IMR-90 (cell line): Measurements from ENCODE around the gene HORMAD1. TPM values are rescaled to one million over a fixed set of nuclear protein-coding genes. Genes with fewer than 3 reads are reported as not detected.

Experiments used
- ATAC-seq: fragments of 200-7000 bp; cut with Tn5 transposase; 2 replicates; pipeline ENCODE4 v1.9.1; 2020; ENCODE audit warnings: low read depth, mild to moderate bottlenecking, moderate library complexity
- BruUV-seq: library from RNA; stranded (reverse); fragments of 400-500 nt; replicated peaks from 2 replicates; lab custom pipeline; 2021; lab: Mats Ljungman, UMichigan
- CTCF ChIA-PET: fragments of 300-600 bp; formaldehyde crosslinking; extraction: SDS; loops from one replicate; lab custom pipeline; 2021; ENCODE audit warnings: antibody characterized with exemption; lab: Yijun Ruan, JAX
- POLR2A ChIA-PET: fragments of 300-600 bp; sonication (Branson Sonifier 250); formaldehyde crosslinking; loops from one replicate; lab custom pipeline; 2022; ENCODE audit warnings: antibody characterized with exemption; ENCODE audit not compliant: unreplicated experiment; lab: Charles Lee
- DNase-seq: peaks from one replicate; pipeline ENCODE4 v3.0.0; 2013
- H2AFZ ChIP-seq: replicated peaks from 2 replicates; pipeline ENCODE3; 2013; ENCODE audit warnings: low read length, mild to moderate bottlenecking; ENCODE audit not compliant: poor library complexity
- H2AK5ac ChIP-seq: 2 replicates; pipeline ENCODE4 v1.6.1; 2013; ENCODE audit warnings: low read depth, low read length, inconsistent platforms
- H2AK9ac ChIP-seq: replicated peaks from 2 replicates; pipeline ENCODE3; 2013; ENCODE audit warnings: mild to moderate bottlenecking, low read depth, low read length, moderate library complexity; ENCODE audit not compliant: poor library complexity
- H2BK120ac ChIP-seq: 2 replicates; pipeline ENCODE4 v1.6.1; 2013; ENCODE audit warnings: low read depth, low read length, inconsistent platforms
- H2BK15ac ChIP-seq: 3 replicates; pipeline ENCODE4 v1.6.1; 2013; ENCODE audit warnings: low read depth, low read length, inconsistent platforms
- H2BK20ac ChIP-seq: 2 replicates; pipeline ENCODE4 v1.6.1; 2013; ENCODE audit warnings: low read depth, mild to moderate bottlenecking, inconsistent platforms, low read length, moderate library complexity
- H2BK5ac ChIP-seq: 2 replicates; pipeline ENCODE4 v1.6.1; 2013; ENCODE audit warnings: mild to moderate bottlenecking, low read depth, low read length, inconsistent platforms; ENCODE audit not compliant: poor library complexity, severe bottlenecking
- H3K14ac ChIP-seq: replicated peaks from 2 replicates; pipeline ENCODE4 v1.6.1; 2013; ENCODE audit warnings: low read depth, low read length, inconsistent platforms
- H3K18ac ChIP-seq: 2 replicates; pipeline ENCODE4 v1.6.1; 2013; ENCODE audit warnings: low read depth, low read length, control low read depth
- H3K23ac ChIP-seq: 2 replicates; pipeline ENCODE4 v1.6.1; 2013; ENCODE audit warnings: low read depth, low read length, inconsistent platforms
- H3K27ac ChIP-seq: 2 replicates; pipeline ENCODE4 v1.5.1; 2013; ENCODE audit warnings: mild to moderate bottlenecking, control low read depth, low read length; ENCODE audit not compliant: insufficient read depth
- H3K27me3 ChIP-seq: 2 replicates; pipeline ENCODE4 v1.6.1; 2013; ENCODE audit warnings: low read length; ENCODE audit not compliant: control insufficient read depth, insufficient read depth
- H3K36me3 ChIP-seq: 2 replicates; pipeline ENCODE4 v1.6.1; 2013; ENCODE audit warnings: low read length, mixed read lengths; ENCODE audit not compliant: control insufficient read depth, insufficient read depth
- H3K4ac ChIP-seq: 2 replicates; pipeline ENCODE4 v1.6.1; 2013; ENCODE audit warnings: low read depth, low read length, inconsistent platforms
- H3K4me1 ChIP-seq: 2 replicates; pipeline ENCODE4 v1.6.1; 2013; ENCODE audit warnings: low read length, mixed read lengths; ENCODE audit not compliant: control insufficient read depth, insufficient read depth
- H3K4me2 ChIP-seq: 2 replicates; pipeline ENCODE4 v1.6.1; 2013; ENCODE audit warnings: low read depth, mild to moderate bottlenecking, control low read depth, low read length, moderate library complexity
- H3K4me3 ChIP-seq: 2 replicates; pipeline ENCODE4 v1.5.1; 2013; ENCODE audit warnings: low read depth, mild to moderate bottlenecking, control low read depth, low read length, moderate library complexity; ENCODE audit not compliant: insufficient read depth
- H3K56ac ChIP-seq: 2 replicates; pipeline ENCODE4 v1.6.1; 2013; ENCODE audit warnings: low read length, inconsistent platforms; ENCODE audit not compliant: insufficient read depth; ENCODE audit errors: extremely low read depth
- H3K79me1 ChIP-seq, 2 experiments: 2 replicates each; pipeline ENCODE4 v1.6.1; 2013; ENCODE audit warnings: low read length in 2 of 2, inconsistent platforms in 1 of 2, low read depth in 1 of 2
- H3K9ac ChIP-seq: 2 replicates; pipeline ENCODE4 v1.6.1; 2013; ENCODE audit warnings: low read depth, low read length, control low read depth
- H3K9me1 ChIP-seq: 2 replicates; pipeline ENCODE4 v1.6.1; 2013; ENCODE audit warnings: low read length, inconsistent platforms; ENCODE audit not compliant: insufficient read depth
- H3K9me3 ChIP-seq: 2 replicates; pipeline ENCODE4 v1.6.1; 2013; ENCODE audit warnings: low read length; ENCODE audit not compliant: control insufficient read depth, insufficient read depth
- H4K20me1 ChIP-seq: 2 replicates; pipeline ENCODE4 v1.6.1; 2013; ENCODE audit warnings: low read length, inconsistent platforms; ENCODE audit not compliant: insufficient read depth
- H4K5ac ChIP-seq: 2 replicates; pipeline ENCODE4 v1.6.1; 2013; ENCODE audit warnings: mild to moderate bottlenecking, low read depth, low read length, control low read depth
- H4K8ac ChIP-seq, 2 experiments: 2 replicates each; pipeline ENCODE4 v1.6.1; 2013; ENCODE audit warnings: low read depth in 2 of 2, low read length in 2 of 2, control low read depth in 1 of 2, inconsistent platforms in 1 of 2
- H4K91ac ChIP-seq: 2 replicates; pipeline ENCODE4 v1.6.1; 2013; ENCODE audit warnings: low read depth, low read length, inconsistent platforms; ENCODE audit not compliant: insufficient read depth
- BHLHE40 ChIP-seq: fragments of 150-350 bp; IDR thresholded peaks from 2 replicates; pipeline ENCODE4 v1.6.1; 2016; ENCODE audit warnings: mild to moderate bottlenecking, low read depth, low read length
- CEBPB ChIP-seq: IDR thresholded peaks from 2 replicates; pipeline ENCODE4 v1.6.1; 2012; ENCODE audit warnings: low read depth, low read length, improper control_type of control experiment
- CHD1 ChIP-seq: IDR thresholded peaks from 2 replicates; pipeline ENCODE4 v1.6.1; 2012; ENCODE audit warnings: low read depth, low read length, improper control_type of control experiment
- FOS ChIP-seq: fragments of 150-350 bp; IDR thresholded peaks from 2 replicates; pipeline ENCODE4 v1.6.1; 2016; ENCODE audit warnings: low read depth, low read length
- MAFK ChIP-seq: IDR thresholded peaks from 2 replicates; pipeline ENCODE4 v1.6.1; 2012; ENCODE audit warnings: low read depth, low read length, improper control_type of control experiment
- MAZ ChIP-seq: IDR thresholded peaks from 2 replicates; pipeline ENCODE4 v1.6.1; 2012; ENCODE audit warnings: low read depth, mild to moderate bottlenecking, low read length, improper control_type of control experiment, moderate library complexity, borderline replicate concordance
- MXI1 ChIP-seq: IDR thresholded peaks from 2 replicates; pipeline ENCODE4 v1.6.1; 2012; ENCODE audit warnings: low read depth, mild to moderate bottlenecking, low read length, moderate library complexity, borderline replicate concordance
- NFE2L2 ChIP-seq: fragments of 150-350 bp; IDR thresholded peaks from 2 replicates; pipeline ENCODE4 v1.6.1; 2016; ENCODE audit warnings: low read depth, mild to moderate bottlenecking, low read length
- POLR2A ChIP-seq: IDR thresholded peaks from 2 replicates; pipeline ENCODE4 v1.6.1; 2012; ENCODE audit warnings: mild to moderate bottlenecking, low read depth, low read length
- RAD21 ChIP-seq: IDR thresholded peaks from 2 replicates; pipeline ENCODE4 v1.6.1; 2012; ENCODE audit warnings: low read length, improper control_type of control experiment
- RCOR1 ChIP-seq: IDR thresholded peaks from 2 replicates; pipeline ENCODE4 v1.6.1; 2012; ENCODE audit warnings: mild to moderate bottlenecking, low read length, improper control_type of control experiment; ENCODE audit not compliant: insufficient replicate concordance
- RFX5 ChIP-seq: IDR thresholded peaks from 2 replicates; pipeline ENCODE4 v1.8.0; 2012; ENCODE audit warnings: low read depth, mild to moderate bottlenecking, low read length, moderate library complexity
- WGBS, 2 experiments: methylation state at CpG; one replicate each; pipeline versions ENCODE4 v1.1.5 to v1.1.7; 2013; ENCODE audit warnings: missing lambda C conversion rate in 2 of 2; ENCODE audit not compliant: insufficient read length in 1 of 2; ENCODE audit errors: extremely low coverage in 2 of 2; 5-methylcytosine and 5-hydroxymethylcytosine counted together
- dilution Hi-C: fragments of 300-500 bp; cut with HindIII; formaldehyde crosslinking; loops from one replicate; pipeline ENCODE4 v1.14.3; 2018; ENCODE audit warnings: low sequenced_read_pairs; ENCODE audit not compliant: unreplicated experiment
- in situ Hi-C: fragments of 300-500 bp; cut with MboI; formaldehyde crosslinking; loops from 3 replicates; pipeline ENCODE4 v1.14.3; 2019; ENCODE audit warnings: low sequenced_read_pairs, inconsistent platforms, mixed read lengths
- intact Hi-C: fragments of 100-400 bp; cut with micrococcal nuclease; formaldehyde crosslinking; loops from 2 replicates; pipeline ENCODE4 v1.10.0; 2022
- polyA plus RNA-seq, 3 experiments: library from polyadenylated mRNA; depleted of rRNA; stranded (reverse); fragments of >200 nt; gene quantifications; 2 replicates each; pipeline ENCODE4 v1.2.3, GENCODE V29; 2012; ENCODE audit warnings: low replicate concordance in 1 of 3
- total RNA-seq: library from RNA; depleted of rRNA; stranded (reverse); fragments of >200 nt; gene quantifications from 2 replicates; pipeline ENCODE4 v1.2.3, GENCODE V29; 2012
- TF ChIP-seq, protein P1 (sequence below): fragments of 150-350 bp; IDR thresholded peaks from 2 replicates; pipeline ENCODE4 v1.6.1; 2017; ENCODE audit warnings: mild to moderate bottlenecking, antibody characterized with exemption, low read length, low read depth
- TF ChIP-seq, protein P2 (sequence below): fragments of 150-350 bp; IDR thresholded peaks from 2 replicates; pipeline ENCODE4 v1.6.1; 2016; ENCODE audit warnings: low read depth, mild to moderate bottlenecking, low read length, moderate library complexity, borderline replicate concordance
- TF ChIP-seq, protein P3 (sequence below): conservative IDR thresholded peaks from 2 replicates; pipeline ENCODE4 v1.5.1; 2012; ENCODE audit warnings: mild to moderate bottlenecking, low read depth, low read length, improper control_type of control experiment

HORMAD1 gene
- total and polyA plus RNA-seq, 2 of the 4 experiments (the other 2 are of a cell fraction): not detected

DNA sequence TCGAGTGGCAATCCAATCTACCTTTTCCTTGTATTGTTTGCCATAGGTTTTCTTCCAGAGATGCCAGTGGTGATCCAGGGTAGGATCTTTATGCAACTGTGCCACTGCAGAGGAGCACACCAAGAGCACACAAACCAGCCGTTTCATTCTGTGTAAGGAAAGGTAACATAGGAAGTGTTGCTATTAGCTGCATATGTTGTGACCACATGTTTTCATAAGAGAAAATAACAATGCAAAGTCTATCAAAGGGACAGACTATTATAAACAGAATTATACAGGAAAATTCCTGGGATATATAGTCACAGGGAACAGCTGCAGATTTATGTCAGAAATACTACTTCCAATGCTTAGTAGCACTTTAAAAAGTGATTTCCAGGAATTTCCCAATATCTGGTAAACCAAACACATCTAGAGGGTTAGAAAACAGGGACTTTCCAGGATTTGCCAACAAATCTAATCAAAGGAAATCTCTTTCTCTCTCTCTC, 44.0 kb upstream of the HORMAD1 start:
- H2BK20ac ChIP-seq: peak overlapping the region; percentile 45; the same call in 1 of the 2 replicates
- H3K27ac ChIP-seq: peak overlapping the region; percentile 9; the same call in 1 of the 2 replicates
- H4K91ac ChIP-seq: no peak overlapping the region
- H2AK9ac ChIP-seq: no peak overlapping the region
- no peak overlapping the region for H2AK5ac ChIP-seq
- no peak overlapping the region for H3K9ac ChIP-seq
- H4K5ac ChIP-seq: peak overlapping the region; percentile 4; the same call in 1 of the 2 replicates
- ATAC-seq (peak; percentile 89), DNase-seq (peak; percentile 97)
- H2AFZ ChIP-seq: no peak overlapping the region
- H3K14ac ChIP-seq: no peak overlapping the region; the same call in 1 of the 2 replicates
- peak overlapping the region; percentile 17; the same call in 1 of the 2 replicates for H3K4ac ChIP-seq
- H3K27me3 ChIP-seq: no peaks in the 10 kb centered on the region
- WGBS, 2 experiments: no CpG with 5 or more reads among the region's 2 CpGs
- no peaks in the 10 kb centered on the region for H3K36me3 ChIP-seq
- H3K18ac ChIP-seq: peak overlapping the region; percentile 49
- peaks cover 3% of the 10 kb centered on the region for H3K9me3 ChIP-seq
- ChIA-PET POLR2A (no interaction called here), CTCF (interaction anchor here (1.0 to 1.3 kb wide), 2 partner anchors 48 to 72 kb away, joined by 3 to 4 read pairs; no protein-coding TSS in a partner anchor)
- intact Hi-C loops: no loop called here
- no peaks in the 10 kb centered on the region; the same call in 1 of the 2 replicates for H4K20me1 ChIP-seq
- no peak overlapping the region for H3K23ac ChIP-seq
- H3K4me3 ChIP-seq: no peak overlapping the region
- H3K4me2 ChIP-seq: peak overlapping the region; percentile 27
- H2BK15ac ChIP-seq: no peak overlapping the region
- no TSS peak for BruUV-seq
- no peaks in the 10 kb centered on the region for H3K79me1 ChIP-seq
- no peaks in the 10 kb centered on the region; the same call in 1 of the 2 replicates for H3K9me1 ChIP-seq
- H3K4me1 ChIP-seq: peaks cover 11% of the 10 kb centered on the region
- no peak overlapping the region for H3K56ac ChIP-seq
- peak overlapping the region; percentile 45; the same call in 1 of the 2 replicates for H2BK120ac ChIP-seq
- peak overlapping the region in 1 of 2 experiments; percentile 49; a peak in 1 of 4 replicates for H4K8ac ChIP-seq
- dilution Hi-C loops: no loop called here
- peak overlapping the region; percentile 64 for H2BK5ac ChIP-seq
- in situ Hi-C loops: no loop called here
- 0 out of 2 replicates have a peak, but pooled peaks have one; percentile 43 for TF ChIP-seq BHLHE40
- no peak for TF ChIP-seq MAZ
- TF ChIP-seq RAD21: no peak
- TF ChIP-seq NFE2L2: no peak
- peak; percentile 54 for TF ChIP-seq FOS
- TF ChIP-seq POLR2A: no peak
- no peak for TF ChIP-seq MXI1
- peak; percentile 91 for TF ChIP-seq CEBPB
- no peak for TF ChIP-seq RFX5
- TF ChIP-seq, protein P1, sequence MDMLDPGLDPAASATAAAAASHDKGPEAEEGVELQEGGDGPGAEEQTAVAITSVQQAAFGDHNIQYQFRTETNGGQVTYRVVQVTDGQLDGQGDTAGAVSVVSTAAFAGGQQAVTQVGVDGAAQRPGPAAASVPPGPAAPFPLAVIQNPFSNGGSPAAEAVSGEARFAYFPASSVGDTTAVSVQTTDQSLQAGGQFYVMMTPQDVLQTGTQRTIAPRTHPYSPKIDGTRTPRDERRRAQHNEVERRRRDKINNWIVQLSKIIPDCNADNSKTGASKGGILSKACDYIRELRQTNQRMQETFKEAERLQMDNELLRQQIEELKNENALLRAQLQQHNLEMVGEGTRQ: no peak
- no peak for TF ChIP-seq RCOR1
- no peak for TF ChIP-seq MAFK
- TF ChIP-seq, protein P2, sequence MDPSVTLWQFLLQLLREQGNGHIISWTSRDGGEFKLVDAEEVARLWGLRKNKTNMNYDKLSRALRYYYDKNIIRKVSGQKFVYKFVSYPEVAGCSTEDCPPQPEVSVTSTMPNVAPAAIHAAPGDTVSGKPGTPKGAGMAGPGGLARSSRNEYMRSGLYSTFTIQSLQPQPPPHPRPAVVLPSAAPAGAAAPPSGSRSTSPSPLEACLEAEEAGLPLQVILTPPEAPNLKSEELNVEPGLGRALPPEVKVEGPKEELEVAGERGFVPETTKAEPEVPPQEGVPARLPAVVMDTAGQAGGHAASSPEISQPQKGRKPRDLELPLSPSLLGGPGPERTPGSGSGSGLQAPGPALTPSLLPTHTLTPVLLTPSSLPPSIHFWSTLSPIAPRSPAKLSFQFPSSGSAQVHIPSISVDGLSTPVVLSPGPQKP: no peak
- no peak for TF ChIP-seq CHD1
- TF ChIP-seq, protein P3, sequence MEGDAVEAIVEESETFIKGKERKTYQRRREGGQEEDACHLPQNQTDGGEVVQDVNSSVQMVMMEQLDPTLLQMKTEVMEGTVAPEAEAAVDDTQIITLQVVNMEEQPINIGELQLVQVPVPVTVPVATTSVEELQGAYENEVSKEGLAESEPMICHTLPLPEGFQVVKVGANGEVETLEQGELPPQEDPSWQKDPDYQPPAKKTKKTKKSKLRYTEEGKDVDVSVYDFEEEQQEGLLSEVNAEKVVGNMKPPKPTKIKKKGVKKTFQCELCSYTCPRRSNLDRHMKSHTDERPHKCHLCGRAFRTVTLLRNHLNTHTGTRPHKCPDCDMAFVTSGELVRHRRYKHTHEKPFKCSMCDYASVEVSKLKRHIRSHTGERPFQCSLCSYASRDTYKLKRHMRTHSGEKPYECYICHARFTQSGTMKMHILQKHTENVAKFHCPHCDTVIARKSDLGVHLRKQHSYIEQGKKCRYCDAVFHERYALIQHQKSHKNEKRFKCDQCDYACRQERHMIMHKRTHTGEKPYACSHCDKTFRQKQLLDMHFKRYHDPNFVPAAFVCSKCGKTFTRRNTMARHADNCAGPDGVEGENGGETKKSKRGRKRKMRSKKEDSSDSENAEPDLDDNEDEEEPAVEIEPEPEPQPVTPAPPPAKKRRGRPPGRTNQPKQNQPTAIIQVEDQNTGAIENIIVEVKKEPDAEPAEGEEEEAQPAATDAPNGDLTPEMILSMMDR: no peak
